OCI-LY1 (cell line): ENCODE measurements around the gene IL33.

Source experiments
- H2AFZ ChIP-seq: fragments of 200-600 bp; sonication (generic), shearing (Covaris generic); 2 replicates; pipeline ENCODE4 v1.6.0; 2014; ENCODE audit warnings: antibody characterized with exemption, mild to moderate bottlenecking, low read length
- H3F3A ChIP-seq: fragments of 200-600 bp; sonication (generic), shearing (Covaris generic); 2 replicates; pipeline ENCODE4 v1.6.0; 2014; ENCODE audit warnings: mild to moderate bottlenecking, antibody characterized with exemption, low read length, moderate library complexity; ENCODE audit not compliant: insufficient read depth
- H3K27ac ChIP-seq: fragments of 200-600 bp; sonication (generic); 2 replicates; pipeline ENCODE4 v1.5.1; 2014; ENCODE audit warnings: low read length, mixed run types, mild to moderate bottlenecking, low read depth; ENCODE audit not compliant: poor library complexity, severe bottlenecking
- H3K27me3 ChIP-seq: fragments of 200-600 bp; sonication (generic); 2 replicates; pipeline ENCODE4 v1.6.0; 2014; ENCODE audit warnings: antibody characterized with exemption, mild to moderate bottlenecking, low read length, moderate library complexity; ENCODE audit not compliant: insufficient read depth
- H3K36me3 ChIP-seq: fragments of 200-600 bp; sonication (generic); 2 replicates; pipeline ENCODE4 v1.6.1; 2014; ENCODE audit warnings: mild to moderate bottlenecking, antibody characterized with exemption, low read length, moderate library complexity, mixed read lengths; ENCODE audit not compliant: insufficient read depth
- H3K4me1 ChIP-seq: fragments of 200-600 bp; sonication (generic); 2 replicates; pipeline ENCODE4 v1.5.1; 2014; ENCODE audit warnings: mild to moderate bottlenecking, low read length, moderate library complexity; ENCODE audit not compliant: insufficient read depth, severe bottlenecking
- H3K4me2 ChIP-seq: fragments of 200-600 bp; sonication (generic), shearing (Covaris generic); 2 replicates; pipeline ENCODE4 v1.6.1; 2014; ENCODE audit warnings: low read length
- H3K4me3 ChIP-seq: fragments of 200-600 bp; sonication (generic); 2 replicates; pipeline ENCODE4 v1.5.1; 2014; ENCODE audit warnings: low read length, low read depth, mild to moderate bottlenecking, mixed read lengths; ENCODE audit not compliant: poor library complexity, severe bottlenecking
- H3K79me2 ChIP-seq: fragments of 200-600 bp; shearing (Covaris generic); 2 replicates; pipeline ENCODE4 v1.6.1; 2016; ENCODE audit warnings: mixed run types, low read length, mixed read lengths; ENCODE audit not compliant: insufficient read depth
- H3K9ac ChIP-seq: fragments of 200-600 bp; sonication (generic), shearing (Covaris generic); 2 replicates; pipeline ENCODE4 v1.6.1; 2014; ENCODE audit warnings: mild to moderate bottlenecking, low read length, mixed read lengths
- H3K9me2 ChIP-seq: fragments of 200-600 bp; sonication (generic), shearing (Covaris generic); 2 replicates; pipeline ENCODE4 v1.6.1; 2014; ENCODE audit warnings: low read depth, mild to moderate bottlenecking, low read length, mixed read lengths
- H3K9me3 ChIP-seq: fragments of 200-600 bp; shearing (Covaris generic); 2 replicates; pipeline ENCODE4 v1.6.1; 2014; ENCODE audit warnings: low read length, mixed read lengths
- H4K20me1 ChIP-seq: fragments of 200-600 bp; sonication (generic), shearing (Covaris generic); 2 replicates; pipeline ENCODE4 v1.6.0; 2016; ENCODE audit warnings: mild to moderate bottlenecking, low read length; ENCODE audit not compliant: insufficient read depth
- EZH2 ChIP-seq: fragments of 200-600 bp; sonication (generic), shearing (Covaris generic); IDR thresholded peaks from 2 replicates; pipeline ENCODE4 v1.8.0; 2017; ENCODE audit warnings: borderline replicate concordance, mixed run types, mild to moderate bottlenecking, antibody characterized with exemption, low read length, moderate library complexity, mixed read lengths
- TF ChIP-seq, protein P1 (sequence below): fragments of 200-600 bp; sonication (generic), shearing (Covaris generic); IDR thresholded peaks from 2 replicates; pipeline ENCODE4 v1.5.1; 2017; ENCODE audit warnings: mild to moderate bottlenecking, antibody characterized with exemption, low read length, moderate library complexity, mixed read lengths

IL33 gene

GRCh38 chr9:6301858-6302257 lies 86.3 kb downstream of the IL33 start:
- no peaks in the 10 kb centered on the region for H4K20me1 ChIP-seq
- TF ChIP-seq EZH2, result no peak
- TF ChIP-seq, protein P1, sequence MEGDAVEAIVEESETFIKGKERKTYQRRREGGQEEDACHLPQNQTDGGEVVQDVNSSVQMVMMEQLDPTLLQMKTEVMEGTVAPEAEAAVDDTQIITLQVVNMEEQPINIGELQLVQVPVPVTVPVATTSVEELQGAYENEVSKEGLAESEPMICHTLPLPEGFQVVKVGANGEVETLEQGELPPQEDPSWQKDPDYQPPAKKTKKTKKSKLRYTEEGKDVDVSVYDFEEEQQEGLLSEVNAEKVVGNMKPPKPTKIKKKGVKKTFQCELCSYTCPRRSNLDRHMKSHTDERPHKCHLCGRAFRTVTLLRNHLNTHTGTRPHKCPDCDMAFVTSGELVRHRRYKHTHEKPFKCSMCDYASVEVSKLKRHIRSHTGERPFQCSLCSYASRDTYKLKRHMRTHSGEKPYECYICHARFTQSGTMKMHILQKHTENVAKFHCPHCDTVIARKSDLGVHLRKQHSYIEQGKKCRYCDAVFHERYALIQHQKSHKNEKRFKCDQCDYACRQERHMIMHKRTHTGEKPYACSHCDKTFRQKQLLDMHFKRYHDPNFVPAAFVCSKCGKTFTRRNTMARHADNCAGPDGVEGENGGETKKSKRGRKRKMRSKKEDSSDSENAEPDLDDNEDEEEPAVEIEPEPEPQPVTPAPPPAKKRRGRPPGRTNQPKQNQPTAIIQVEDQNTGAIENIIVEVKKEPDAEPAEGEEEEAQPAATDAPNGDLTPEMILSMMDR, result no peak
- H3K9ac ChIP-seq, result no peak overlapping the region
- H2AFZ ChIP-seq, result no peak overlapping the region
- no peak overlapping the region for H3K4me3 ChIP-seq
- H3F3A ChIP-seq, result no peaks in the 10 kb centered on the region
- H3K9me3 ChIP-seq, result no peaks in the 10 kb centered on the region
- no peaks in the 10 kb centered on the region for H3K27me3 ChIP-seq
- no peaks in the 10 kb centered on the region for H3K4me1 ChIP-seq
- H3K9me2 ChIP-seq, result no peaks in the 10 kb centered on the region
- H3K79me2 ChIP-seq, result no peaks in the 10 kb centered on the region
- no peak overlapping the region for H3K4me2 ChIP-seq
- no peak overlapping the region for H3K27ac ChIP-seq
- H3K36me3 ChIP-seq, result no peaks in the 10 kb centered on the region

DNA sequence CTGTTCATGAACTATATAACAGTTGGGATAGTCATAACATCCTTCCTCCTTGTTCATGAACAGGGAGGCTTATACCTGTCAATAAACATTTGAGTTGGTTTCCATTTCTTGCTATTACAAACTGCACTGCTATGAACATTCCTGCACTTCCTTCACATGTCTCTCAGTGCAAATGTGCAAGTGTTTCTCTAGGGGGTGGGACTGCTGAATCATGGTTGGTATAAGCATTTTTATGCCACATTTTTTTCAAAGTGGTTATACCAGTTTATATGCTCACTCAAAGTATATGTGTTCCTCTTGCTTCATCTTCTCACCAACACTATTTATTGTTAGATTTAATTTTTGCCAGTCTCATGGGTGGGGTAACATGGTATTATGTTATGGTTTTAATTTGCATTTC lies 86.8 kb downstream of the IL33 start:
- H3K9me3 ChIP-seq, result no peaks in the 10 kb centered on the region
- no peak overlapping the region for H3K4me2 ChIP-seq
- H3K9ac ChIP-seq, result no peak overlapping the region
- TF ChIP-seq, protein P1, result no peak
- no peak for TF ChIP-seq EZH2
- H3K4me1 ChIP-seq, result no peaks in the 10 kb centered on the region
- H3K79me2 ChIP-seq, result no peaks in the 10 kb centered on the region
- H3K27me3 ChIP-seq, result no peaks in the 10 kb centered on the region
- no peaks in the 10 kb centered on the region for H3K36me3 ChIP-seq
- no peaks in the 10 kb centered on the region for H3F3A ChIP-seq
- no peak overlapping the region for H2AFZ ChIP-seq
- no peaks in the 10 kb centered on the region for H3K9me2 ChIP-seq
- no peak overlapping the region for H3K4me3 ChIP-seq
- no peak overlapping the region for H3K27ac ChIP-seq
- H4K20me1 ChIP-seq, result no peaks in the 10 kb centered on the region

DNA sequence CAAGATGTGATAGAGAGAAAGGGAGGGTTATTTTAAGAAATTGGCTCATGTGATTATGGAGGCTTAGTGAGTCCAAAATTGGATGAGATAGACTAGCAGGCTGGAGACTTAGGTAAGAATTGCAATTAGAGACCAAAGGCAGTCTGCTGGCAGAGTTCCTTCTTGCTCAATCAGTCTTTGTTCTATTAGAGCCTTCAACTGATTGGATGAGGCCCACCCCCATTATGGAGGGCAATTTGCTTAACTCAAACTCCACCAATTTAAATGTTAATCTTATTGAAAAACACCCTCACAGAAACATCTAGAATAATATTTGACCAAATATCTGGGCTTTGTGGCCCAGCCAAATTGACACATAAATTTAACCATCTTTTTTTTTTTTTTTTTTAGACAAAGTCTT lies 88.6 kb downstream of the IL33 start:
- TF ChIP-seq, protein P1, result no peak
- no peak for TF ChIP-seq EZH2
- no peak overlapping the region for H2AFZ ChIP-seq
- no peak overlapping the region for H3K4me2 ChIP-seq
- no peaks in the 10 kb centered on the region for H3F3A ChIP-seq
- no peaks in the 10 kb centered on the region for H3K9me3 ChIP-seq
- H3K27ac ChIP-seq, result no peak overlapping the region
- no peaks in the 10 kb centered on the region for H3K79me2 ChIP-seq
- H3K4me3 ChIP-seq, result no peak overlapping the region
- H3K4me1 ChIP-seq, result no peaks in the 10 kb centered on the region
- no peaks in the 10 kb centered on the region for H4K20me1 ChIP-seq
- no peak overlapping the region for H3K9ac ChIP-seq
- H3K9me2 ChIP-seq, result no peaks in the 10 kb centered on the region
- no peaks in the 10 kb centered on the region for H3K36me3 ChIP-seq
- H3K27me3 ChIP-seq, result no peaks in the 10 kb centered on the region
